OCI-LY7 (cell line): ENCODE data around the gene ADAMTS16. TPM values are rescaled to one million over a fixed set of nuclear protein-coding genes. Genes with fewer than 3 reads are reported as not detected.

ENCODE experiments used
- BruUV-seq: library from RNA; stranded (reverse); fragments of 400-500 nt; replicated peaks from 2 replicates; lab custom pipeline; 2021; lab: Mats Ljungman, UMichigan
- CTCF ChIA-PET: fragments of 300-600 bp; sonication (Branson Sonifier 250); formaldehyde crosslinking; loops from one replicate; lab custom pipeline; 2022; ENCODE audit warnings: antibody characterized with exemption; ENCODE audit not compliant: unreplicated experiment; lab: Charles Lee
- POLR2A ChIA-PET: fragments of 300-600 bp; sonication (Branson Sonifier 250); formaldehyde crosslinking; loops from one replicate; lab custom pipeline; 2022; ENCODE audit warnings: antibody characterized with exemption; lab: Charles Lee
- DNase-seq: peaks from one replicate; pipeline ENCODE4 v3.0.0-alpha.2; 2015; ENCODE audit warnings: low spot score
- H2AFZ ChIP-seq: fragments of 200-600 bp; sonication (generic), shearing (Covaris generic); 2 replicates; pipeline ENCODE4 v1.6.1; 2014; ENCODE audit warnings: mild to moderate bottlenecking, antibody characterized with exemption, low read length, moderate library complexity
- H3K27ac ChIP-seq: fragments of 200-600 bp; sonication (generic); 2 replicates; pipeline ENCODE4 v1.5.1; 2014; ENCODE audit warnings: mixed run types, low read depth, mild to moderate bottlenecking, moderate library complexity, low read length, inconsistent platforms; ENCODE audit not compliant: poor library complexity, severe bottlenecking
- H3K36me3 ChIP-seq: fragments of 200-600 bp; sonication (generic); 2 replicates; pipeline ENCODE4 v1.6.1; 2014; ENCODE audit warnings: mild to moderate bottlenecking, antibody characterized with exemption, low read length, moderate library complexity, mixed read lengths; ENCODE audit not compliant: insufficient read depth
- H3K4me1 ChIP-seq: fragments of 200-600 bp; sonication (generic); 2 replicates; pipeline ENCODE4 v1.5.1; 2014; ENCODE audit warnings: mild to moderate bottlenecking, low read length; ENCODE audit not compliant: insufficient read depth, poor library complexity, severe bottlenecking
- H3K4me2 ChIP-seq: fragments of 200-600 bp; sonication (generic); 2 replicates; pipeline ENCODE4 v1.6.1; 2014; ENCODE audit warnings: mild to moderate bottlenecking, low read length
- H3K4me3 ChIP-seq: fragments of 200-600 bp; sonication (generic); 2 replicates; pipeline ENCODE4 v1.5.1; 2014; ENCODE audit warnings: mild to moderate bottlenecking, low read depth, low read length; ENCODE audit not compliant: poor library complexity, severe bottlenecking
- H3K79me2 ChIP-seq: fragments of 200-600 bp; sonication (generic); 2 replicates; pipeline ENCODE4 v1.6.1; 2016; ENCODE audit warnings: low read depth, mild to moderate bottlenecking, low read length, moderate library complexity, mixed read lengths; ENCODE audit not compliant: insufficient read depth
- H3K9me2 ChIP-seq: fragments of 200-600 bp; sonication (generic); 2 replicates; pipeline ENCODE4 v1.6.1; 2016; ENCODE audit warnings: mild to moderate bottlenecking, low read length, mixed read lengths; ENCODE audit not compliant: insufficient read depth
- H3K9me3 ChIP-seq: fragments of 200-600 bp; sonication (generic); 2 replicates; pipeline ENCODE4 v1.6.1; 2014; ENCODE audit warnings: mild to moderate bottlenecking, mixed run types, low read length, mixed read lengths
- H4K20me1 ChIP-seq: fragments of 200-600 bp; sonication (generic); 2 replicates; pipeline ENCODE4 v1.6.1; 2014; ENCODE audit warnings: mild to moderate bottlenecking, antibody characterized with exemption, low read length, moderate library complexity, mixed read lengths; ENCODE audit not compliant: insufficient read depth
- EZH2phosphoT487 ChIP-seq: fragments of 200-600 bp; sonication (generic); IDR thresholded peaks from 2 replicates; pipeline ENCODE4 v1.6.1; 2018; ENCODE audit warnings: low read depth, borderline replicate concordance, mild to moderate bottlenecking, mixed run types, antibody characterized with exemption, low read length, moderate library complexity, mixed read lengths
- intact Hi-C: fragments of 100-400 bp; cut with micrococcal nuclease; formaldehyde crosslinking; loops from one replicate; pipeline ENCODE4 v1.10.0; 2022; ENCODE audit not compliant: unreplicated experiment
- total RNA-seq, 2 experiments: library from RNA; depleted of rRNA in 1 of 2; stranded (reverse); fragments of >200 nt in 1 of 2; shearing (Covaris generic) in 1 of 2; gene quantifications; 2 replicates each; pipeline ENCODE4 v1.2.3, GENCODE V29; 2014 to 2022
- TF ChIP-seq, protein P1 (sequence below): fragments of 200-600 bp; sonication (generic); conservative IDR thresholded peaks from 2 replicates; pipeline ENCODE4 v1.5.1; 2014; ENCODE audit warnings: mild to moderate bottlenecking, antibody characterized with exemption, low read length, moderate library complexity, mixed read lengths

Gene ADAMTS16
- total RNA-seq, 2 experiments from 2014 or later, result not detected

DNA sequence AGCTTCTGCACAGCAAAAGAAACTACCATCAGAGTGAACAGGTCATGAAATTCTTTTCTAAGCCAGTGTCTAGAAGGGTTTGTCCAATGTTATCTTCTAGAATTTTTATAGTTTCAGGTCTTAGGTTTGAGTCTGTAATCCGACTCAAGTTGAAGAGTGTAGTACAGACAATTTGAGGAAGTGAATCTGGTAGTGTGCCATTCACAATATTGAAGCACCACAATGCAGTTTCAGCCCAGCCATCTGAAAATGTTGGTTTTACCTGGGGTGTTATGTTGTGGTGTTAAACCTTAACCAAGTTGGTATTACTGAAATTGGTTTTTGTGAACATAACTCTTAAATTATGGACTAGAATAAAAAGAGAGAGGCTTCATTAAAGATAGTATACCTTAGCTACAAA lies 77.2 kb downstream of the ADAMTS16 start:
- Histone ChIP-seq H3K9me2 (no peaks in the 10 kb centered on the region), H3K36me3 (no peaks in the 10 kb centered on the region), H2AFZ (no peak overlapping the region), H4K20me1 (no peaks in the 10 kb centered on the region), H3K9me3 (no peaks in the 10 kb centered on the region), H3K4me1 (no peaks in the 10 kb centered on the region), H3K4me3 (no peak overlapping the region), H3K79me2 (no peaks in the 10 kb centered on the region), H3K4me2 (no peak overlapping the region), H3K27ac (no peak overlapping the region)
- DNase-seq, result no peak
- ChIA-PET CTCF (no interaction called here), POLR2A (no interaction called here)
- no TSS peak for BruUV-seq
- no peak for TF ChIP-seq EZH2phosphoT487
- TF ChIP-seq, protein P1, sequence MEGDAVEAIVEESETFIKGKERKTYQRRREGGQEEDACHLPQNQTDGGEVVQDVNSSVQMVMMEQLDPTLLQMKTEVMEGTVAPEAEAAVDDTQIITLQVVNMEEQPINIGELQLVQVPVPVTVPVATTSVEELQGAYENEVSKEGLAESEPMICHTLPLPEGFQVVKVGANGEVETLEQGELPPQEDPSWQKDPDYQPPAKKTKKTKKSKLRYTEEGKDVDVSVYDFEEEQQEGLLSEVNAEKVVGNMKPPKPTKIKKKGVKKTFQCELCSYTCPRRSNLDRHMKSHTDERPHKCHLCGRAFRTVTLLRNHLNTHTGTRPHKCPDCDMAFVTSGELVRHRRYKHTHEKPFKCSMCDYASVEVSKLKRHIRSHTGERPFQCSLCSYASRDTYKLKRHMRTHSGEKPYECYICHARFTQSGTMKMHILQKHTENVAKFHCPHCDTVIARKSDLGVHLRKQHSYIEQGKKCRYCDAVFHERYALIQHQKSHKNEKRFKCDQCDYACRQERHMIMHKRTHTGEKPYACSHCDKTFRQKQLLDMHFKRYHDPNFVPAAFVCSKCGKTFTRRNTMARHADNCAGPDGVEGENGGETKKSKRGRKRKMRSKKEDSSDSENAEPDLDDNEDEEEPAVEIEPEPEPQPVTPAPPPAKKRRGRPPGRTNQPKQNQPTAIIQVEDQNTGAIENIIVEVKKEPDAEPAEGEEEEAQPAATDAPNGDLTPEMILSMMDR, result no peak
- intact Hi-C loops, result no loop called here

DNA sequence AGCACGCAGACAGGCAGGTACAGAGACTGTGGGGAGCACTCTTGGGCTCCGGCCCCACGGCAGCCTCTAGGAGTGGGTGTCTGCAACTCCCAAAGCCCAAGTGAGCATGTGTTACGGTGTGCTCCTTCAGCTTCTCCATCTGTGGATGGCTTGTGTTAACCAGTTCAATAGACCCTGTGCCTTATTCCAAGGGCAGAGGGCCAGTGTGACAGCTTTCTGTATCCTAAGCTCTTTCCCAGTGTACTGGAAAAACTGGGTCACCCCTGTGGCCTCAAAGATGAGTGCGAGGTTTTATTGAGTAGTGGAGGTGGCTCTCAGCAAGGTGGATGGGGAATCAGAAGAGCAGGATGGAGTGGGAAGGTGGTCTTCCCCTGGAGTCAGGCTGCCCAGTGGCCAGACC lies 78.3 kb downstream of the ADAMTS16 start:
- H4K20me1 ChIP-seq, result no peaks in the 10 kb centered on the region
- H3K9me3 ChIP-seq, result no peaks in the 10 kb centered on the region
- ChIA-PET POLR2A (no interaction called here), CTCF (no interaction called here)
- TF ChIP-seq, protein P1, result no peak
- no peak for TF ChIP-seq EZH2phosphoT487
- no peak overlapping the region for H2AFZ ChIP-seq
- H3K27ac ChIP-seq, result no peak overlapping the region
- no peaks in the 10 kb centered on the region for H3K4me1 ChIP-seq
- no peak for DNase-seq
- BruUV-seq, result no TSS peak
- no peaks in the 10 kb centered on the region for H3K9me2 ChIP-seq
- no peak overlapping the region for H3K4me2 ChIP-seq
- H3K4me3 ChIP-seq, result no peak overlapping the region
- intact Hi-C loops, result no loop called here
- no peaks in the 10 kb centered on the region for H3K79me2 ChIP-seq
- no peaks in the 10 kb centered on the region for H3K36me3 ChIP-seq

DNA sequence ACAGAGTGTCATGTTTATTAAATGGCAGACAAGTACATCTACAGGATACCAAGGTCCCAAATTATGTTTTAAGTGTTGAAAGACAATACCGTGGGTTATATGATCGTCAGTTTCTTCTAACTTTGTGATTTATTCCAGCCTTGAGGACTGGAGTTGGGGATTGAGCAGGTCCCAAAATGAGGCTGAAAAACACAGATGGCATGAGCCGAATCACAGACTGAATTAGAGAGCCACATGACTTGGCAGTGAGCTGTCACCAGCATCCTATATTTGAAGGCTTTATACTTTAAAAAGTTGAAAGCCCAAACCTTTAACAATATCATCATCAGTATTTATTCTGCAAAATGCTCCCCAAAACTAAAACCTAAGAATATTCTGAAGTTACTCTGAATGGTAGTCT lies 79.4 kb downstream of the ADAMTS16 start:
- TF ChIP-seq, protein P1, result no peak
- no peak for TF ChIP-seq EZH2phosphoT487
- H3K4me1 ChIP-seq, result no peaks in the 10 kb centered on the region
- no peaks in the 10 kb centered on the region for H3K36me3 ChIP-seq
- no peaks in the 10 kb centered on the region for H4K20me1 ChIP-seq
- no peak for DNase-seq
- no peak overlapping the region for H3K4me2 ChIP-seq
- no peak overlapping the region for H2AFZ ChIP-seq
- intact Hi-C loops, result no loop called here
- H3K4me3 ChIP-seq, result no peak overlapping the region
- H3K27ac ChIP-seq, result no peak overlapping the region
- no TSS peak for BruUV-seq
- no peaks in the 10 kb centered on the region for H3K9me3 ChIP-seq
- no peaks in the 10 kb centered on the region for H3K79me2 ChIP-seq
- POLR2A ChIA-PET, result no interaction called here
- no peaks in the 10 kb centered on the region for H3K9me2 ChIP-seq
- CTCF ChIA-PET, result no interaction called here
